AG09319 (cell line): ENCODE results near the gene GSTA2.
"Not testable (repeated sequence)": the region's sequence is repeated elsewhere in the genome, so short reads cannot be mapped to it uniquely, and the experiment has no call there.

Experiments
- DNase-seq: peaks from one replicate; pipeline ENCODE4 v3.0.0-alpha.2; 2010; ENCODE audit warnings: low read depth; ENCODE audit errors: extremely low read depth
- TF ChIP-seq, protein P1 (sequence below): IDR thresholded peaks from 2 replicates; pipeline ENCODE4 v1.5.1; 2011; ENCODE audit warnings: low read depth, mild to moderate bottlenecking, inconsistent platforms, low read length, moderate library complexity

GSTA2 gene

DNA sequence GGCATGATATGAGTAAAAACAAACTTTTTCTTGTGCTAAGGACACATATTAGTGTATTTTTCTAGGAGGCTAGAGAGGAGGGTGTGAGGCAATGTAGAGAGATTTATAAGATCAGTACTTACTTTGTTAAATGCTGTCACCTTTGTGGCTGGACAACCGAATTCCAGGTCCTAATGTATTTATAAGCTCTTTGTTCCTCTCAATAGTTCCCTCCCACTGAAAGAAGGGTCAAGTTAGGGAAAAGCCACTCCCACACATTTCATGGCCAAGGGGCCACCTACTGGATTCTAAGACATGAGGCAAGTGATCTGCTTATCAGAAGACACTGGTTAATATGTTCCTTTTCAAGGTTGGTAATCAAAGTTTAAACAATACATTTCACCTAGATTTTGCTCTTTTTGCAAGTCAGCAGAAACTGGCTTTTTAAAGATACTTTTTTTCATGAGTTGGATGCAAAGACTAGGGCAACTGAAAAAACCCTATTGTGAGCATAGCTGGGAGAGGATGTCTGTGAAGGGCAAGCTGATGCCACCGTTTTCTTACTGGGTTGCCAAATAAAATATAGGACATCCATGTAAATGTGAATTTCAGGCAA is at the start of gene GSTA2:
Gene GSTA2 (minus strand): TSS at position 154 of the 595 bp plus-strand sequence. CDS start 5,528 bp downstream, outside the sequence.
- not testable (repeated sequence) for DNase-seq

DNA sequence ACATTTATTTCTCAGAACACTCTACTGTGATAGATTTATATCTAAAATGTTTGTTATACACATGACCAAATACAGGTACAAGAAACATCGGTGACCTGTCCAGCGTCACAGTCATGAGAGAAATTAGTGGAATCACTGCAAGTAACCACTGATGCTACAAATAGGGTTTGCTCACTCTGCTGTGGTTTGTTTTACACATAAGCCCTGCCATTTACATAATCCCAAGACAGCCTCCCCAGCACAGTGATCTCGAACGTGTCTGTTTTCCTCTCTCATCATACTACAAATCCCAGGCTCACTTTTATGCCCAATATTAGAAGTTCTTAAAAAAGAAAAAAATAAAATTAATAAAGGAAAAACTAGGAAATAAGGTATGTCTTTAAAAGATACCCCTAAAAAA is 46.5 kb upstream of the GSTA2 start:
- DNase-seq: not testable (repeated sequence)

DNA sequence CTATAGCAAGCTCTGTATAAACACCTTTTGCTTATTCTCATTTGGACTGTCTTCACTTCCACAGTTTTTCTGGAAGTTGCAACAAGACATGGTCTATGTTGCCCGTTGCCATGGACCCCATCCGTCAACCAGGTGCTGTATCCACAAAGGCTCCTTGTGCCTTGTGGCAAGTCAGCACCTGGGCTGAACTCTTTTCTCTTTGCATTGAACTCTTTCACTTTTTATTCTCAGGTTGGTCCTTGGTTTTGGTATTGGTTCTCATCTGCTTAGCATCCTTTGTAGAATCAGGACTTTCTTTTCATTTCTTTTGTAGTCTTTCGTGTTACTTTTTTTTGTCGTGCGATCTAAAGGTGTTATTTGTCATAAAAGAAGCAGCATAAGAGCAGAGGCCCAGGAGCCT is 45.4 kb upstream of the GSTA2 start:
- DNase-seq: no peak
- TF ChIP-seq, protein P1, sequence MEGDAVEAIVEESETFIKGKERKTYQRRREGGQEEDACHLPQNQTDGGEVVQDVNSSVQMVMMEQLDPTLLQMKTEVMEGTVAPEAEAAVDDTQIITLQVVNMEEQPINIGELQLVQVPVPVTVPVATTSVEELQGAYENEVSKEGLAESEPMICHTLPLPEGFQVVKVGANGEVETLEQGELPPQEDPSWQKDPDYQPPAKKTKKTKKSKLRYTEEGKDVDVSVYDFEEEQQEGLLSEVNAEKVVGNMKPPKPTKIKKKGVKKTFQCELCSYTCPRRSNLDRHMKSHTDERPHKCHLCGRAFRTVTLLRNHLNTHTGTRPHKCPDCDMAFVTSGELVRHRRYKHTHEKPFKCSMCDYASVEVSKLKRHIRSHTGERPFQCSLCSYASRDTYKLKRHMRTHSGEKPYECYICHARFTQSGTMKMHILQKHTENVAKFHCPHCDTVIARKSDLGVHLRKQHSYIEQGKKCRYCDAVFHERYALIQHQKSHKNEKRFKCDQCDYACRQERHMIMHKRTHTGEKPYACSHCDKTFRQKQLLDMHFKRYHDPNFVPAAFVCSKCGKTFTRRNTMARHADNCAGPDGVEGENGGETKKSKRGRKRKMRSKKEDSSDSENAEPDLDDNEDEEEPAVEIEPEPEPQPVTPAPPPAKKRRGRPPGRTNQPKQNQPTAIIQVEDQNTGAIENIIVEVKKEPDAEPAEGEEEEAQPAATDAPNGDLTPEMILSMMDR: no peak

DNA sequence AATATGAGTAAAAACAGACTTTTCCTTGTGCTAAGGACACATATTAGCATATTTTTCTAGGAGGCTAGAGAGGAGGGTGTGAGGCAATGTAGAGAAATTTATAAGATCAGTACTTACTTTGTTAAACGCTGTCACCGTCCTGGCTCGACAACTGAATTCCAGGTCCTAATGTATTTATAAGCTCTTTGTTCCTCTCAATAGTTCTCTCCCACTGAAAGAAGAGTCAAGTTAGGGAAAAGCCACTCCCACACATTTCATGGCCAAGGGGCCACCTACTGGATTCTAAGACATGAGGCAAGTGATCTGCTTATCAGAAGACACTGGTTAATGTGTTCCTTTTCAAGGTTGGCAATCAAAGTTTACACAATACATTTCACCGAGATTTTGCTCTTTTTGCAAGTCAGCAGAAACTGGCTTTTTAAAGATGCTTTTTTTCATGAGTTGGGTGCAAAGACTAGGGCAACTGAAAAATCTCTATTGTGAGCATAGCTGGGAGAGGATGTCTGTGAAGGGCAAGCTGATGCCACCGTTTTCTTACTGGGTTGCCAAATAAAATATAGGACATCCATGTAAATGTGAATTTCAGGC is 40.5 kb upstream of the GSTA2 start, which contains the start of gene GSTA1:
Gene GSTA1 (minus strand): TSS at position 149 of the 588 bp plus-strand sequence. CDS start 4,549 bp downstream, outside the sequence.
- DNase-seq: not testable (repeated sequence)

DNA sequence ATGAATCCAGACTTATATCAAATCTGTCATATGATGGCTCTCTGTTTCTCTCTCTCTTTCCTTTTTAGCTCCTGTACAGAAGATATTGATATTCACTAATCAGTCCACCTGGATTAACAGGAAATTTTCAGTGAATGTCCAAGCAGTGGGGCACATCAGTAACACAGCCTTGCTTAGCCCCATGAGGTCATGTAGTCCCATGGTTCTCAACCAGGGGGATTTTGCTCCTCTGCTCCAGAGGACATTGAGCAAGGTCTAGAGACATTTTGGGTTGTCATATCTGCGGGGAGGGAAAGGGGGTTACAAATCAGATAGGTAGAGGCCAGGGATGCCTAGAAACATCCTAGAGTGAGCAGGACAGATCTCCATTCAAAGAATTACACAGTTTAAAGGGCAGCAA is 39.5 kb upstream of the GSTA2 start:
- DNase-seq: no peak
- TF ChIP-seq, protein P1: no peak

DNA sequence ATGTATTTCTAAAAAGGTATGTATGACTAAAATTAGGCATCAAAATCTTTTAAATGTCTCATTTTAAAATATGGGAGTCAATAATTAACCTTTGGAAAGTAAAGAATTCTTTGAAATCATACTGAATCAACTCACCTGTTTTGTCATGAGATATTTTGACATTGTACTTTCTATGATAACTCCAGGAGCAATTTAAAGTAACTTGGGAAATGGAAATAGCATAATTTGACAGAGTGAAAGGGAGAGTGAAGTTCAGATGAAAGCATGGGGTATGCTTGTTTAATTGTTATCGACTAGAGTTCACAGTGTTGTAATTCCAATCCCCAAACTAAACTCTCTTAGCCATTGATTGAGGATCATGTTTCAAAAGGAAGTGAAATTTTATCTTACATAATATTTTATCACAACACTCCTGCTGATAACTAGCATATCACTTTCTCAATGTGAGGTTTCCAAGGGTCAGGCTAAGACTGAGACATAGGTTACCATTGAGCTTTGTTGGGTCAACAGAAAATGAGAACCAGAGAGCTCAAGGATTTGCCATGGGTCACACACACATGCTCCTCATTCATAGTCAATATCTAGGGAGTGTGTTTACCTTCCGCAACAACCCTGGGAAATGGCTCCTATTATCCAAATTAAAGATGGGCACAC is 38.0 kb upstream of the GSTA2 start:
- DNase-seq: no peak
- TF ChIP-seq, protein P1: no peak

DNA sequence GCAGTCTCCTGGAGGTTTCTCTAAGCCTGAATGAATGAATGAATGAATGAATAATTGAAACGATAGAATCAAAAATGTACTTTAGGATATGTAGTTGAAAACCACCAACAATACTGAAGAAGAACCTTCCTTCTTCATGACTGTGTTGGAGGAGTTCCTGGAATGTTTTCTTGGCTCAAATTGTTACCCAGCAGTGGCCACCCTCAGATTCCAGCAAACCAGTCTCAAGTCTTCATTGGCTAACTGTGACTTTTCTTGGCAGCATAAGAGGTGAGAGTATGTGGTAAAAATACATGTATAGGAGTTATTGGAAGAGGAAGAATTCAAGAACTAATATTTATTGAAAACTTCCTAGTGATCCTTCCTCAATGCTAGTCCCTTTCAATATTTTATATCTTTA is 36.0 kb upstream of the GSTA2 start:
- not testable (repeated sequence) for DNase-seq

DNA sequence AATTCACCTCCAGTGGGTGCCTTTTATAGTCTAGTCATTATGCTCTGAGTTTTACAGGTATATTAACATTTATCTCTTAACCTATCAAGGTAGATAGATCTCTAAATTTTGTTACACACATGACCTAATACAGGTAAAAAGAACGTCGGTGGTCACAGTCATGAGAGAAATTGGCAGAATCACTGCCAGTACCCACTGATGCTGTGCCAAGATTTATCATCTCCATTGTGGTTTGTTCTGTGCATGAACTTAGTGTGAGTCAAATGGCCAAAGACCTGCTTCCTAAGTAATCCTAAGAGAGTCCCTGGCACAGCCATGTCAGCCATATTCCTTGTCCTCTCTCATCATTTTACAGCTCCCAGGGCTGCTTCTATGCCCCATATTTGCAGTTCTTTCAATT is 31.1 kb upstream of the GSTA2 start:
- not testable (repeated sequence) for DNase-seq

DNA sequence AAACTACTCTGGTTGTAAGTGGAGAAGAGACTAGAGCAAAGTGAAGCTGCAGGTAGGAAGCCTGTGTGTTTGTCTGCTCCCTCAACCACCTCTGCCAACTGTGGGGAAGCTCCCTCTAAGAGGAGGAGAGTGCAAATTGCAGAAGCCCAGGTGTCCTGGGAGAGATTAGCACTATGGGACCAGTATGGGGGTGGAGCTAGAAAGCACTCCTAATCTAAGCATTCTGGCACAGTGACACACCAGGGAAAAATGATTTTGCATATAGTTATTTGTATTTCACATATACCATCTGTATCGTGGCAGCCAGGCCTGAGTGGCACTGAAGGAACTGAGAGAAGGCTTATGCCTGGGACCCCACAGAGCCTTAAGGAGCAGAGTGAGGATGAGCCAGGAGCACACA is 27.6 kb upstream of the GSTA2 start:
- TF ChIP-seq, protein P1: no peak

DNA sequence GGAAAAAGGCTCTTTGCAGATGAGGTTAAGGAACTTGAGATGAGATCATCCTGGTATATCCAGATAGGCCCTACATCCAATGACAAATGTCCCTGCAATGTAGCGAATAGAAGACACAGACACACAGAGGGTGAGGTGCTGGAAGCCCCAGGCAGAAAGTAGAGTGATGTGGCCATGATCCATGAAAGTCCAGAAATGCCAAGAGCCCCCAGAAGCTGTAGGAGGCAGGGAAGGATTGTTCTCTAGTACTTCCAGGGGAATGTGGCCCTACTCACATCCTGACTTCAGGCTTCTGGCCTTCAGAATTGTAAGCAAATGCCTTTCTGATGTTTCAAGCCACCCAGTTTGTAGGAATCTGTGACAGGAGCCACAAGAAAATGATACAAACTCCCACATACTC is 26.4 kb upstream of the GSTA2 start:
- DNase-seq: not testable (repeated sequence)

More for the DNA sequence above, 27.6 kb upstream of the GSTA2 start:
- no peak for DNase-seq
